Vagina (tissue), 2 donors: Measurements from ENCODE around the gene CALD1.

Experiments
- POLR2AphosphoS5 ChIP-seq, 2 donors: sonication (generic); formaldehyde crosslinking; IDR thresholded peaks; one replicate each; pipeline ENCODE4 v1.9.0; 2017; ENCODE audit warnings: antibody characterized with exemption in 2 of 2, mild to moderate bottlenecking in 2 of 2, low read depth in 1 of 2; ENCODE audit not compliant: insufficient read depth in 1 of 2
- TF ChIP-seq, protein P1 (sequence below), 3 experiments: fragments of 450-650 bp in 2 of 3; fragments of 200-600 bp in 1 of 3; sonication (generic) in 1 of 3; IDR thresholded peaks; one replicate each; pipeline ENCODE4 v1.5.1; 2017 to 2019; ENCODE audit warnings: antibody characterized with exemption in 3 of 3, mild to moderate bottlenecking in 2 of 3, moderate library complexity in 2 of 3

DNA sequence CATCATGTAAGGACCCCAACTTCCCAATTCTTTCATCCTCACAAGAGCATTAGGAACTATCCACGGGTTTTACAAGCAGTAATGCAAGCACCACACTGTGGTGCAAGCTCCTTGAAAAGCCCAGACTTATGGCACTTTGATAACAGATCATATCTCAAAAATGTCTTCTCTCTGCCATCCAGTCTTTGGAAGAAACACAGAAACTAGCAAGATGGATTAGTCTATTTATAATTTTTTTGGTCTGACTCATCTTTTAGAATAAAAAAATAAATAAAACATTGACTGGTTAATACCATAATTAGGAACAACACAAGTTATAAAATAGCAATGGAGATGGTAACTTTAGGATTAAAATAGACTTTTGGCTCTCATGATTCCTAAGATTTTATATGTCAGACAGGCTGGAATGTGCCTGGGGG is 49.0 kb upstream of the CALD1 start:
- no peak for TF ChIP-seq POLR2AphosphoS5 (IDR thresholded peaks at IDR 0.05; ENCODE audit: insufficient read depth in 1 of 2, low read depth in 1 of 2)
- TF ChIP-seq, protein P1, sequence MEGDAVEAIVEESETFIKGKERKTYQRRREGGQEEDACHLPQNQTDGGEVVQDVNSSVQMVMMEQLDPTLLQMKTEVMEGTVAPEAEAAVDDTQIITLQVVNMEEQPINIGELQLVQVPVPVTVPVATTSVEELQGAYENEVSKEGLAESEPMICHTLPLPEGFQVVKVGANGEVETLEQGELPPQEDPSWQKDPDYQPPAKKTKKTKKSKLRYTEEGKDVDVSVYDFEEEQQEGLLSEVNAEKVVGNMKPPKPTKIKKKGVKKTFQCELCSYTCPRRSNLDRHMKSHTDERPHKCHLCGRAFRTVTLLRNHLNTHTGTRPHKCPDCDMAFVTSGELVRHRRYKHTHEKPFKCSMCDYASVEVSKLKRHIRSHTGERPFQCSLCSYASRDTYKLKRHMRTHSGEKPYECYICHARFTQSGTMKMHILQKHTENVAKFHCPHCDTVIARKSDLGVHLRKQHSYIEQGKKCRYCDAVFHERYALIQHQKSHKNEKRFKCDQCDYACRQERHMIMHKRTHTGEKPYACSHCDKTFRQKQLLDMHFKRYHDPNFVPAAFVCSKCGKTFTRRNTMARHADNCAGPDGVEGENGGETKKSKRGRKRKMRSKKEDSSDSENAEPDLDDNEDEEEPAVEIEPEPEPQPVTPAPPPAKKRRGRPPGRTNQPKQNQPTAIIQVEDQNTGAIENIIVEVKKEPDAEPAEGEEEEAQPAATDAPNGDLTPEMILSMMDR (IDR thresholded peaks at IDR 0.05) = no peak
